K562 (cell line): Measurements from ENCODE around the gene FANCI. TPM values are rescaled to one million over a fixed set of nuclear protein-coding genes. Genes with fewer than 3 reads are reported as not detected.
A peak's percentile ranks its signal among the peaks of the same experiment; 100 is the strongest.

Experiments used
- CSDE1 ChIP-seq, 2 experiments: fragments of 450-650 bp; IDR thresholded peaks; 2 replicates each; pipeline ENCODE4 v1.6.1; 2016; ENCODE audit warnings: mild to moderate bottlenecking in 1 of 2
- EGR1 ChIP-seq: fragments of 450-650 bp; conservative IDR thresholded peaks from 2 replicates; pipeline ENCODE4 v1.6.1; 2017; ENCODE audit warnings: mild to moderate bottlenecking
- FOXK1 ChIP-seq: sonication (generic); formaldehyde crosslinking; IDR thresholded peaks from 2 replicates; pipeline ENCODE4 v1.8.0; 2022; ENCODE audit warnings: missing genetic modification reagents, mild to moderate bottlenecking, borderline replicate concordance
- GABPB2 ChIP-seq: fragments of 250-450 bp; sonication (Bioruptor Pico); conservative IDR thresholded peaks from 2 replicates; pipeline ENCODE4 v1.5.1; 2021; ENCODE audit warnings: mild to moderate bottlenecking
- GATAD2B ChIP-seq: fragments of 450-650 bp; IDR thresholded peaks from 2 replicates; pipeline ENCODE4 v1.6.1; 2017; ENCODE audit warnings: mild to moderate bottlenecking, borderline replicate concordance
- GTF2A2 ChIP-seq: IDR thresholded peaks from 2 replicates; pipeline ENCODE4 v1.6.1; 2016; ENCODE audit warnings: mild to moderate bottlenecking, missing genetic modification characterization, missing compliant biosample characterization
- MYBL2 ChIP-seq, 2 experiments: fragments of 450-650 bp in 1 of 2; sonication (generic) in 1 of 2; formaldehyde crosslinking in 1 of 2; IDR thresholded peaks; 2 replicates each; pipeline versions ENCODE4 v1.6.1 to v1.8.1; 2017 to 2022; ENCODE audit warnings: borderline replicate concordance in 1 of 2, inconsistent platforms in 1 of 2, low read depth in 1 of 2, mild to moderate bottlenecking in 1 of 2, missing genetic modification reagents in 1 of 2, moderate library complexity in 1 of 2
- NCOA4 ChIP-seq: fragments of 450-650 bp; IDR thresholded peaks from 2 replicates; pipeline ENCODE4 v1.6.1; 2018; ENCODE audit warnings: mild to moderate bottlenecking; ENCODE audit not compliant: partially characterized antibody
- NR4A1 ChIP-seq, 2 experiments: fragments of 250-450 bp in 1 of 2; fragments of 450-650 bp in 1 of 2; sonication (Bioruptor Pico) in 1 of 2; IDR thresholded peaks; 2 replicates each; pipeline versions ENCODE4 v1.4.0 to v1.6.1; 2016 to 2020; ENCODE audit warnings: mild to moderate bottlenecking in 2 of 2, missing compliant biosample characterization in 1 of 2, missing genetic modification characterization in 1 of 2, moderate library complexity in 1 of 2
- PRPF4 ChIP-seq: fragments of 200-400 bp; formaldehyde crosslinking; IDR thresholded peaks from one replicate; pipeline ENCODE4 v1.6.1; 2017; ENCODE audit warnings: low read length, low read depth, mild to moderate bottlenecking; ENCODE audit not compliant: insufficient read depth, poor library complexity, severe bottlenecking
- SMARCB1 ChIP-seq: IDR thresholded peaks from 2 replicates; pipeline ENCODE4 v1.6.1; 2011; ENCODE audit warnings: improper control_type of control experiment, low read depth; ENCODE audit not compliant: insufficient read length
- SUPT5H ChIP-seq: fragments of 450-650 bp; IDR thresholded peaks from 2 replicates; pipeline ENCODE4 v1.6.1; 2016
- ZC3H8 ChIP-seq: fragments of 450-650 bp; IDR thresholded peaks from 2 replicates; pipeline ENCODE4 v1.6.1; 2017
- ZFP30 ChIP-seq: fragments of 250-450 bp; sonication (Bioruptor Pico); IDR thresholded peaks from 2 replicates; pipeline ENCODE4 v1.8.0; 2022; ENCODE audit warnings: moderate library complexity, mild to moderate bottlenecking, inconsistent platforms, borderline replicate concordance
- polyA plus RNA-seq, 8 experiments: library from polyadenylated mRNA; depleted of rRNA in 4 of 8; stranded (reverse) in 5 of 8; unstranded in 3 of 8; fragments of >200 nt; fragmentation: Nextera tagmentation in 2 of 8; fragmentation: Illumina TruSeq in 1 of 8; extraction: Ambion mirVana in 2 of 8; extraction: Trizol in 1 of 8; gene quantifications; 2 replicates each; pipeline versions ENCODE4 v1.2.1 to v1.2.3, GENCODE V29; 2011 to 2014; ENCODE audit warnings: inconsistent platforms in 1 of 8, missing spikeins in 1 of 8
- total RNA-seq, 7 experiments: library from RNA; depleted of rRNA in 6 of 7; stranded (reverse); fragments of >200 nt in 6 of 7; fragmentation: Illumina TruSeq in 2 of 7; extraction: Trizol in 2 of 7; gene quantifications; 2 replicates each; pipeline versions ENCODE4 v1.2.1 to v1.2.3, GENCODE V29; 2011 to 2021; ENCODE audit warnings: low replicate concordance in 1 of 7
- TF ChIP-seq, protein P1 (sequence below): fragments of 450-650 bp; IDR thresholded peaks from 2 replicates; pipeline ENCODE4 v1.6.1; 2016; ENCODE audit warnings: antibody characterized with exemption
- TF ChIP-seq, protein P2 (sequence below), 2 experiments: fragments of 450-650 bp; IDR thresholded peaks; 2 replicates each; pipeline ENCODE4 v1.6.1; 2016; ENCODE audit warnings: mild to moderate bottlenecking in 2 of 2, borderline replicate concordance in 1 of 2, low read depth in 1 of 2, moderate library complexity in 1 of 2

FANCI gene
- total and polyA plus RNA-seq, 9 of the 15 experiments (the other 6 are each of a cell fraction or from before 2014, with no cell fraction given): 72.1 to 165 (median 131) TPM

DNA sequence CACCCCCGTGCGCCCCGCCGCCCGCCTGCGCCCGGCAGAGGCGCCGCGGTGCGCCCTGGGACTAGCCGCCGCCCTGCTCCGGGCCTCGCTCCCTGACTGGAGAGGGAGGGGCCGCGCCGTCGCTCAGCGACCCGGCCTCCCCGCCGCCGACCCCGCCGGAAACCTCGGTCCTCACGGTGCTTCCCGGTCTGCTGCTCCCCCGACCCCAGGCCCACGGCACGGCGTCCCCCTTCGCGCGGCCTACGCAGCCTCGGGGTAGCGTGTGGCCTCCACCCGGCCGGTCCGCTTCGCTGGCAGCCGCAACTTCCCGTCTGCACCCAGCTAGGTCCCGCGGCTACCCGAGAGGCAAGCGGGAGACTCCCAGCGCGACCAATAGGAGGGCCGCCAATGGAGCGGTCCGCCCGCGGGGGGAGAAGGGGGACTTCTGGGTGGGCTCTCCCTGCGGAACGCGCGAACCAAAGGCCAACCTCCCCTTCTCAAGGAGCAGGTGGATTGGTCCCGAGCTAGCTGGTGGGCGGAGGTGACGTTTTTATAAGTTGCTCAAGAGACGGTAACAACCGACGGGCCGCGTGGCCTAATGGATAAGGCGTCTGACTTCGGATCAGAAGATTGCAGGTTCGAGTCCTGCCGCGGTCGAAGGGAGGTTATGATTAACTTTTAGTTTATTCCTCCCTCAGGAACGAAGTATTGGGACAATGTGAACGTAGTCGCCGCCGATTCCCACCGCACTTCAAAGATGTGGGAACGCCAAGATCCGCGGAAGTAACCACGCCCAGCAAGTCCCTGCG is 90.9 kb downstream of the FANCI start, which contains the start of gene POLG (continued):
- no peak for TF ChIP-seq GTF2A2 (tag)
- TF ChIP-seq NCOA4: no peak
- TF ChIP-seq PRPF4: no peak
- peak; percentile 70 for TF ChIP-seq GATAD2B
- peak in 1 of 2 experiments; percentile 79; a peak in 2 of 4 replicates for TF ChIP-seq CSDE1 (IDR thresholded peaks at IDR 0.05)
- TF ChIP-seq SMARCB1: no peak
- TF ChIP-seq FOXK1 (CRISPR knock-in tag): peak; percentile 79; the same call in 1 of the 2 replicates
- peak; percentile 99 for TF ChIP-seq SUPT5H
- TF ChIP-seq NR4A1 (CRISPR knock-in tag; IDR thresholded peaks at IDR 0.05): no peak
- TF ChIP-seq NR4A1 (tag; IDR thresholded peaks at IDR 0.05): no peak
- TF ChIP-seq GABPB2: no peak
- no peak for TF ChIP-seq MYBL2 (IDR thresholded peaks at IDR 0.05; ENCODE audit: low read depth)
- no peak for TF ChIP-seq MYBL2 (CRISPR knock-in tag; IDR thresholded peaks at IDR 0.05; ENCODE audit: borderline replicate concordance)
- TF ChIP-seq ZC3H8: no peak
- peak; percentile 99 for TF ChIP-seq EGR1
- no peak for TF ChIP-seq ZFP30 (CRISPR knock-in tag)
- TF ChIP-seq, protein P1, sequence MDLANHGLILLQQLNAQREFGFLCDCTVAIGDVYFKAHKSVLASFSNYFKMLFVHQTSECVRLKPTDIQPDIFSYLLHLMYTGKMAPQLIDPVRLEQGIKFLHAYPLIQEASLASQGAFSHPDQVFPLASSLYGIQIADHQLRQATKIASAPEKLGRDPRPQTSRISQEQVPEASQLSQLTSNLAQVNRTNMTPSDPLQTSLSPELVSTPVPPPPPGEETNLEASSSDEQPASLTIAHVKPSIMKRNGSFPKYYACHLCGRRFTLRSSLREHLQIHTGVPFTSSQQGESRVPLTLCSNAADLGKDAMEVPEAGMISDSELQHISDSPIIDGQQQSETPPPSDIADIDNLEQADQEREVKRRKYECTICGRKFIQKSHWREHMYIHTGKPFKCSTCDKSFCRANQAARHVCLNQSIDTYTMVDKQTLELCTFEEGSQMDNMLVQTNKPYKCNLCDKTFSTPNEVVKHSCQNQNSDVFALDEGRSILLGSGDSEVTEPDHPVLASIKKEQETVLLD: peak; percentile 79
- TF ChIP-seq, protein P2, sequence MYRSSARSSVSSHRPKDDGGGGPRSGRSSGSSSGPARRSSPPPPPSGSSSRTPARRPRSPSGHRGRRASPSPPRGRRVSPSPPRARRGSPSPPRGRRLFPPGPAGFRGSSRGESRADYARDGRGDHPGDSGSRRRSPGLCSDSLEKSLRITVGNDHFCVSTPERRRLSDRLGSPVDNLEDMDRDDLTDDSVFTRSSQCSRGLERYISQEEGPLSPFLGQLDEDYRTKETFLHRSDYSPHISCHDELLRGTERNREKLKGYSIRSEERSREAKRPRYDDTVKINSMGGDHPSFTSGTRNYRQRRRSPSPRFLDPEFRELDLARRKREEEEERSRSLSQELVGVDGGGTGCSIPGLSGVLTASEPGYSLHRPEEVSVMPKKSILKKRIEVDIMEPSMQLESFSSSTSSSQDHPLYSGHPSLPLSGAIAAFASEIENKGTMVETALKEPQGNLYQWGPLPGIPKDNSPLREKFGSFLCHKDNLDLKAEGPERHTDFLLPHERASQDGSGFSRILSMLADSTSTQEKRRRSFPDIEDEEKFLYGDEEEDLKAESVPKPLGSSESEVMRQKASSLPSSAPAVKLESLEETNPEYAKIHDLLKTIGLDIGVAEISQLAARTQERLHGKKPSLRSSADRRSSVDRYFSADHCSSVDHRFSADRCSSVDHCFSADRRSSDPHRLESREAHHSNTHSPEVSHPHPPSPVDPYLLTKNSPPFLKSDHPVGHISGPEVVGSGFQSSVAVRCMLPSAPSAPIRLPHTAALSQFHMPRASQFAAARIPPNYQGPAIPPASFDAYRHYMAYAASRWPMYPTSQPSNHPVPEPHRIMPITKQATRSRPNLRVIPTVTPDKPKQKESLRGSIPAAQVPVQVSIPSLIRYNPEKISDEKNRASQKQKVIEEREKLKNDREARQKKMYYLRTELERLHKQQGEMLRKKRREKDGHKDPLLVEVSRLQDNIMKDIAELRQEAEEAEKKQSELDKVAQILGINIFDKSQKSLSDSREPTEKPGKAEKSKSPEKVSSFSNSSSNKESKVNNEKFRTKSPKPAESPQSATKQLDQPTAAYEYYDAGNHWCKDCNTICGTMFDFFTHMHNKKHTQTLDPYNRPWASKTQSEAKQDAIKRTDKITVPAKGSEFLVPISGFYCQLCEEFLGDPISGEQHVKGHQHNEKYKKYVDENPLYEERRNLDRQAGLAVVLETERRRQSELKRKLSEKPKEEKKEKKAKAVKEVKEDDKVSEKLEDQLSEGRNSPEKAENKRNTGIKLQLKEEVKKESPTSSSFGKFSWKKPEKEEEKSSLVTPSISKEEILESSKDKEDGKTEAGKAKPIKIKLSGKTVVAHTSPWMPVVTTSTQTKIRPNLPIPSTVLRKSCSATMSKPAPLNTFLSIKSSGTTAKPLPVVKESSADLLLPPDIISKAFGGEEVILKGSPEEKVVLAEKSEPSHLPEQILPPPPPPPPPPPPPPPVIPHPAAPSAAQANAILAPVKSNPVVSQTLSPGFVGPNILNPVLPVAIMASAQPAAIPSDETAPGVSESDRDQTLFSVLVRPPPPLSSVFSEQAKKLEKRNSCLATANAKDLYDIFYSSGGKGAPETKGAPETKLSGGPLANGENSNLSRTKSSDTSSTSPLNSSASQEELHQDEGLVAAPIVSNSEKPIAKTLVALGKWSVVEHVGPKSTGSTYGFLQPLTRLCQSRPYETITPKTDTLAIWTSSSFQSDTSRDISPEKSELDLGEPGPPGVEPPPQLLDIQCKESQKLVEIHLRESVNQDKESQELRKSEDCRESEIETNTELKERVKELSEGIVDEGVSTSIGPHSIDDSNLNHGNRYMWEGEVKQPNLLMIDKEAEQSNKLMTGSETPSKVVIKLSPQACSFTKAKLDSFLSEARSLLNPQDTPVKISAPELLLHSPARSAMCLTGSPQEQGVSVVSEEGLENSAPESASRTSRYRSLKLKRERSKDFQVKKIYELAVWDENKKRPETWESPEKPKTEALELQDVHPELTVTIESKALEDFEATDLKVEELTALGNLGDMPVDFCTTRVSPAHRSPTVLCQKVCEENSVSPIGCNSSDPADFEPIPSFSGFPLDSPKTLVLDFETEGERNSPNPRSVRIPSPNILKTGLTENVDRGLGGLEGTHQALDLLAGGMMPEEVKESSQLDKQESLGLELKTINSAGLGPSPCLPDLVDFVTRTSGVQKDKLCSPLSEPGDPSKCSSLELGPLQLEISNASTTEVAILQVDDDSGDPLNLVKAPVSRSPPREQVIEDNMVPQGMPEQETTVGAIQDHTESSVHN (IDR thresholded peaks at IDR 0.05; ENCODE audit: borderline replicate concordance in 1 of 2, low read depth in 1 of 2): no peak
